ENCODE results near the gene PLAAT4.
A peak's percentile ranks its signal among the peaks of the same experiment; 100 is the strongest.
"Not testable (repeated sequence)": the region's sequence is repeated elsewhere in the genome, so short reads cannot be mapped to it uniquely, and the experiment has no call there.

PLAAT4 gene

DNA sequence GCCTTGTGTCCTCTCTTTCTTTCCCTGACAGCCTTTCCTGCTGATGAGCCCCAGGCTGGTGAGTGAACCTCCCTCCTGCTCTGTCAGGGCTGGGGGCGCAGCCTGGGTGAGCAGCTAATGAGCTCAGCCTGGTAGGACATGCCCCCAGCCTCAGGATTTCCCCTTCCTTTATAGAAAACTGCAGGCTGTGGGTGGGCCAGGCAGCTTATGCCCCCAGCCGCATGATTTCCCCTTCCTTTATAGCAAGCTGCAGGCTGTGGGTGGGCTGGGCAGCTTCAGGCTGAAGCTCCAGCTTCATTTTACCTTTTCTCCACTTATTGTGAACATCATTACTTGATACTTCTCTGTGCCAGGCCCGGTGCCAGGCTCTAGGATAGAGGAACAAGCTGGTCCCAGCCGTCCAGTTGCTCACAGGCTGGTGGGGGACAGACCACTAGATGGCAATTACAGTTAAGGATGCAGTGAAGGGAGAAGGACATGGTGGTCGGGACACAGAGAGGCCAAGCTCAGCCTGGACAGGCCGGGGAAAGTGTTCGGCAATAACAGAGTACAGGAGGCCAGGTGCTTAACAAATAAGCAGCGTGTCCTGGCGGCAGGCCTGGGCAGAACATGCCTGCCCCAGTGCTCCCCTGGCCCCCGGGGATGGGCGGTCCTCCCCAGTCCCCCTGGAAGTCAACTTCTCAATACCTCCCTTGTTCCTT, 25.4 kb upstream of the PLAAT4 start:
- no peak for DNase-seq

DNA sequence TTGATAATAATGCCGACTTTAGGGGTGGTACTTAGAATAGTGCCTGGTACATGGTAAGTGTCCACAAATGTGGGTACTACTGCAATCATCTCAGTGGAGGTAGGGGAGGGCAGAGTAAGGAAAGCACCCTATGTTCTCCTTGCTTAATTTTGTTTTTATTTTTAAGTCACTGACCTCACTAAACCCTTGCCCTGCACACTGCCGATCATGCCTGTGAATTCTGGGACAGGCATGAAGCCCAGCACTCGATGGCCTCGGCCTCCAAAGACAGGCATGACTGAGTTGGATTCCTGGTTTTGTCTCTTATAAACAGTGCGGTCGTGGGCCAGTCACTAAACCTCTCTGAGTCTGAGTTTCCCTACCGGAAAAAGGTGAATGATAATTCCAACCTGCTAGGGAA, 23.8 kb upstream of the PLAAT4 start:
- DNase-seq, result no peak

DNA sequence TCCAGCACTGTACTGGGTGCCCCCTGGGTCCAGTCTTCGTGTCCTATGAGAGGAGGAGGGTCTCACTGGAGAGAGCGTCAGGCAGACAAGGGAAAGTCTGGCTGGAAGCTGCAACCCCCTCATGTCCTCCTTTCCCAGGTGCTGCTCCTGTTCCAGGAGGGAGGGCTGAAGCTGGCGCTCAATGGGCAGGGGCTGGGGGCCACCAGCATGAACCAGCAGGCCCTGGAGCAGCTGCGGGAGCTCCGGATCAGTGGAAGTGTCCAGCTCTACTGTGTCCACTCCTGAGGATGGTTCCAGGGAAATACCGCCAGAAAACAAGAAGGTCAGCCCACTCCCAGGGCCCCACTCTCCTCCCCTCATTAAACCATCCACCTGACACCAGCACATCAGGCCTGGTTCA, 20.5 kb upstream of the PLAAT4 start:
- DNase-seq, result no peak

DNA sequence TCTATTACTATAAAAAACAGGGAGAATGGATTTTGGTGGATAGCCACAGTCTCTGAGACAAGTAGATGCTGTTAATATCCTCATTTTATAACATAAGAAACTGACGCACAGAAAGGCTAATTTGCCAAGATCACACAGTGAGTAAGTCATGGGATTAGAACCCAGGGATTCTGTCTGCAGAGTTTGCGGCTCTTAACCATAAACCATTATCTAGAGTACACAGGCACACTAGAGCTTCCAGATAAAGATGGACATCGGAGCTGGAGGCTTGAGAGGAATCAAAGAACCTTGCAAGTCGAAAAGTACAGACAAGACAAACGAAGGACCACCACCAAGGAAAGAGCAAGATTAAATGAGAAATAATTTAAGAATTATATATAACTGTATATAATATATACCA, 19.5 kb upstream of the PLAAT4 start:
- no peak for DNase-seq

DNA sequence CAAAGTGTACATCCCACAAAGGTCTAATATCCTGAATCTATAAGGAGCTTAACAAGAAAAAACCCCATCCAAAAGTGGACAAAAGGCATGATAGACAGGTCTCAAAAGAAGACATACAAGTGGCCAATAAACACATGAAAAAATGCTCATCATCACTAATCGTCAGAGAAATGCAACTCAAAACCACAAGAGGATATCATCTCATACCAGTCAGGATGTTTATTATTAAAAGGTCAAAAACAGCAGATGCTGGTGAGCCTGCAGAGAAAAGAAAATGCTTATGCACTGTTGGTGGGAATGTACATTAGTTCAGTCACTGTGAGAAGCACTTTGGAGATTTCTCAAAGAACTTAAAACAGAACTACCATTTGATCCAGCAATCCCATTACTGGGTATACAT, 18.1 kb upstream of the PLAAT4 start:
- DNase-seq, result no peak

DNA sequence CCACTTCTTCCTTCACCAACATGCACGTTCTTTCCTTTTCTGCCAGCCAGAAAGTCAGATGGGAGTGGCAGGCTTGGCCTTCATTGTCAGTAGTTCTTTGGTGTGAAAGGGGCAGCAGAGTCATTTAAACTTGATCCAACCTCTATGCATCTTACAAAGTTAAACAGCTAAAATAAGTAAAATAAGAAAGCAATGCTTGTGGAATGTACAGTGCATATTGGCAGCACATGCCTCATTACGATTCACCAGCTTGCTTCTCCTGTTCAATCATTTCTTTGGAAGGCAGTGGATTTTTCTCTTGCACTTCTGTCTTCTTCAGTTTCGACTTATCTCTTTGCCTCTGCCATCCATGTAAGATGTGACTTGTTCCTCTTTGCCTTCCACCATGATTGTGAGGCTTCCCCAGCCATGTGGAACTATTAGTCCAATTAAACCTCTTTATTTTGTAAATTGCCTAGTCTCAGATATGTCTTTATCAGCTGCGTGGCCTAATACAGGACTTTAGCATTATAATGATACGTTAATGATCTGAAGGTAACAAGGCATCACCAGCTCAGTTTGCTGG, 15.9 kb upstream of the PLAAT4 start:
- no peak for DNase-seq

DNA sequence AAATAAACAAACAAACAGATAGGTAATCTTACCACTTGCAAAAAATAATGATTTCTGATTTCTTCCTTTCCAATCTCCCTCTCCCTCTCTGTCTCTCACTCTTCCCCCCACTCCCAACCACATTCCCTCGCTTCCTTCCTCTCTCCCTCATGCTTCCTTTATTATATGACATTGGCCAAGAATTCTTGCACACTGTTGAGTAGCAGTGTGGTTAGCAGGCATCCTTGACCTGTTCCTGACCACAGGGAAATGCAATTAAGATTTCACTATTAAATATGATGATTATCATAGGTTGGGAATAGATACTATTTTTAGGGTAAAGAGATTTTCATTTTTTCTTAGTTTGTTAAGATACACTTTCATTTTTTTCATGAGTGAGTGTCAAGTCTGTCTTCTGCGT, 14.7 kb upstream of the PLAAT4 start:
- no peak for DNase-seq

DNA sequence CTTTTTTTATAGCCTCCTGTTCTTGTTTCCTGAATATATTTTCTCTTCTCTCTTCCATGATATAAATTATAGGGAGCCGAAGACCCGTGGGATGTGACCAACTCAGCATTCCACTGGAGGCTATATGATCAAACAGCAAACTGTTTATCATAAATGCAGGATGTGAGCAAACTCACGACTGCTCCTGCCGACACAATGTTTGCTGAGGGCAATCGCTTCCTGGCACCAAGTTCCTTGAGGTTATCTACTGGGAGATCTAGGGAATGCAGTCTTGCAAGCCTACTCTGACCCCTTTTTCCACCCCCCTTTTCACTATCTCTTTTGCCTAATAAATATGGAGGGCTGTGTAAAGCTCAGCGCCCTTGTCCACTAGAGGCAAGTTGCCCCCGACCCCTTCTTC, 13.5 kb upstream of the PLAAT4 start:
- no peak for DNase-seq

DNA sequence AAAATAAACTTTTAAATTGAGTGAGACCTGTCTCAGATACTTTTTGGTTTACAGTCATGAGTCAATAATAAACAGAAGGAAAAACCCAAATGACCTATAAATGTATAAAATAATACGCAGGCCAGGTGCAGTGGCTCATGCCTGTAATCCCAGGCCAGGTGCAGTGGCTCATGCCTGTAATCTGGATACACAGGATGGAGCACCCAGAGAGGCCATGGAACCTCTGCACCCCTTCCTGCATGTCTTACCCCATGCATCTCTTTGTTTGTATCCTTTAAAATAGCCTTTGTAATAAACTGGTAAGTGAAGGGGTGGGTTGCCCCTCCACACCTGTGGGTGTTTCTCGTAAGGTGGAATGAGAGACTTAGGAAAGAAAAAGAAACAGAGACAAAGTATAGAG, 8.9 kb upstream of the PLAAT4 start:
- no peak for DNase-seq

DNA sequence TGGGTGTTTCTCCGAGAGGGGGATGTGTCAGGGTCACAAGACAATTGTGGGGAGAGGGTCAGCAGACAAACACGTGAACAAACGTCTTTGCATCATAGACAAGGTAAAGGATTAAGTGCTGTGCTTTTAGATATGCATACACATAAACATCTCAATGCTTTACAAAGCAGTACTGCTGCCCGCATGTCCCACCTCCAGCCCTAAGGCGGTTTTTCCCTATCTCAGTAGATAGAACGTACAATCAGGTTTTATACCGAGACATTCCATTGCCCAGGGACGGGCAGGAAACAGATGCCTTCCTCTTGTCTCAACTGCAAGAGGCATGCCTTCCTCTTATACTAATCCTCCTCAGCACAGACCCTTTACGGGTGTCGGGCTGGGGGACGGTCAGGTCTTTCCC, 8.5 kb upstream of the PLAAT4 start:
- not testable (repeated sequence) for DNase-seq

DNA sequence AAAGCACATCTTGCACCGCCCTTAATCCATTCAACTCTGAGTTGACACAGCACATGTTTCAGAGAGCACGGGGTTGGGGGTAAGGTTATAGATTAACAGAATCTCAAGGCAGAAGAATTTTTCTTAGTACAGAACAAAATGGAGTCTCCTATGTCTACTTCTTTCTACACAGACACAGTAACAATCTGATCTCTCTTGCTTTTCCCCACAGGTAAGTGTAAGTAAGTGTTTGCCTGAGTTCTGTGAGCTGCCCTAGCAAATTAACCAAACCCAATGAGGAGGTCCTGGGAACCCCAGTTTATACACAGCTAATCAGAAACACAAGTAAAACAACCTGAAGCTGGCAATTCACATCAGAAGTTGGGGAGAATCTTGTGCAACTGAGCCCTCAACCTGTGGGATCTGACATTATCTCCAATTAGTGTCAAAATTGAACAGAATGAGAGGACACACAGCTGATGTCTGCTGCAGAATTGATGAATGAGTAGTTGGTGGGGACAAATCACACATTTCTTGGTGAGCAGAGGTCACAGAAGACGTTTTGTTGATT, 7.8 kb upstream of the PLAAT4 start:
- not testable (repeated sequence) for DNase-seq

DNA sequence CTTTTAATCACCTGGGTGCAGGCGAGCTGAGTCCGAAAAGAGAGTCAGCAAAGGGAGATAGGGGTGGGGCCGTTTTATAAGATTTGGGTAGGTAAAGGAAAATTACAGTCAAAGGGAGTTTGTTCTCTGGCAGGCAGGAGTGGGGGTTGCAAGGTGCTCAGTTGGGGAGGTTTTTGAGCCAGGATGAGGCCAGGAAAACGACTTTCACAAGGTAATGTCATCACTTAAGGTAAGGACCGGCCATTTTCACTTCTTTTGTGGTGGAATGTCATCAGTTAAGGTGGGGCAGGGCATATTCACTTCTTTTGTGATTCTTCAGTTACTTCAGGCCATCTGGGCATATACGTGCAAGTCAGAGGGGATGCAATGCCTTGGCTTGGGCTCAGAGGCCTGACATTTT, 7.2 kb upstream of the PLAAT4 start:
- not testable (repeated sequence) for DNase-seq

DNA sequence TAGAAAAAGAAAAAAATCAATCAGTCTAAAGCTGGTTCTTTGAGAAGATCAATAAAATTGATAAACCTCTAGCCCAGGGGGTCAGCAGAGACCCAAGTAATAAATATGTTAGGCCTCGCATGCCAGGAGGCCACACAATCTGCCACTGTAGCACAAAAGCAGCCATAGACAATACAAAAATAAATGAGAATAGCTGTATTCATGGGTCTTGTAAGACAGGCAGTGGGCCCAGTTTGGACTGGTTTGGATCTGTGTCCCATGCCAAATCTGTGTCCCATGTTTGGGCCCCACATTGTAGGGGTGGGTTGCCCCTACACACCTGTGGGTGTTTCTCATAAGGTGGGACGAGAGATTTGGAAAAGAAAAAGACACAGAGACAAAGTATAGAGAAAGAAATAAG, 6.6 kb upstream of the PLAAT4 start:
- no peak for DNase-seq

DNA sequence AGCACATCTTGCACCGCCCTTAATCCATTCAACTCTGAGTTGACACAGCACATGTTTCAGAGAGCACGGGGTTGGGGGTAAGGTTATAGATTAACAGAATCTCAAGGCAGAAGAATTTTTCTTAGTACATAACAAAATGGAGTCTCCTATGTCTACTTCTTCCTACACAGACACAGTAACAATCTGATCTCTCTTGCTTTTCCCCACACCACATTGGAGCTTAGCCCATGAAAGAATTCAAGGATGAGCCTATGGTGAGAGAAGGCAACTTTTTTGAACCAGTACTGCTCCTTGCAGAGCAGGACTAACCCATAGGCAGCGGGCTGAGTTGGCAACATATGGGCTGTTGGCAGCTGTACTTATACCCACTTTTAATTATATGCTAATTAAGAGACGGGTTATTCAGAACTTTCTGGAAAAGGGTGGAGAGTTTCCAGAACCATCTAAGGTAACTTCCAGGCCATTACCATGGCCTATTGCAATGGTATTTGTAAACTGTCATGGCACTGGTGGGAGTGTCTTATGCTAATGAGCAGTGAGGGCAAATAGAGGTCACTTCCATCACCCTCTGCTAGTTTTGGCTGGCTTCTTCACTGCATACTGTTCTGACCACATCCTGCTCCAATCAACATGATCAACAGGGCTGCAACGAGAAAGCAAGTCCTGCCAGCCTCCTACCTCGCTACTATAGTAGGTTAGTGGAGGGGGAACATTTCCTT, 5.4 kb upstream of the PLAAT4 start:
- not testable (repeated sequence) for DNase-seq

DNA sequence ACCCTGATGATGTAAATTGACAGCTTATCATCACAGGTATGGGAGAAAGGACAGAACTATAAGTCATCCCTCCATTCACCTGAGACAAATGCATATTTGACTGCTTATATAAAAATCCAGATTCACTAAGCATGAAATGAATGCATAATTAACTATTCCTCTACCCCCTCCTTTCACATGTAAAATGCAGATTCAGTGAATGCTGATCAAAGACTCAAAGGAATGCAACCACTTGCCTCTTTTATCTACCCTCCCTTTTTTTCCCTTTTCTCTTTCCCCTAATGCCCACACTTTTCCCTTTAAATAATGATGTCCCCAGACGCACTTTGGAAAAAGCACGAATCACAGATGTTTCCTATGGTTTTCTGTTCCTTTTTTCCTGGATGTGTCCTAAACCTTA, 4.5 kb upstream of the PLAAT4 start:
- no peak for DNase-seq

DNA sequence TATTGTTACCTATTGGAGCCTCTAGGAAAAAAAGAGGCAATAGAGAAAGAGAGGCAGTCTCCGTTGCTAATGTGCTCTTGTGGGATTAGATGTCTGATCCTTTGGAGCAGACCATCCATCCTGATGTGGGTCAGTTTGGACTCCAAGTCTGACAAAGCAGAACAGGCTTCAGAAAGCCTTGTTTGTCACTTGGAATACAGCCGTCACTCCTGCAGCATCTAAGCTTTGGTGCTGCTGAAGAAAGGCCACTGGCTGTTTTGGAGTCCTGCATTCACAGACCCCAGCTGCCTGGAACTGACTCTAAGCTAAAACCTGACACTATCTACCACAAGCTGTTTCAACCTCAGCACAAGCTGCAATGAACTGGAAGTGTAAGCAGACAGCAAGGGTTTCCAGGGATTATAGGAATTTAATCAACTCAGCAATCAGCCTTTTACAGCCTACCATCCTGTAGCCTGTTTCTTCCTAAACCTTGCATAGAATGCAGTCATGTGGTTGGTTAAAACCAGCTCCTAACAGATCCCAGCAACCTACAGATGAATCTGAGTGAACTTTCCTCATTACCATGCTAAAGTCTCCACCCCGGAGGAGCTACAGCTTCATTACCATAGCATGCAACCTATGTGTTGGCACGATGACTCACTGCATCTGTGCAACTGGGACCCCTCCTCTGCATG, 3.7 kb upstream of the PLAAT4 start:
- peak; percentile 52 for DNase-seq

DNA sequence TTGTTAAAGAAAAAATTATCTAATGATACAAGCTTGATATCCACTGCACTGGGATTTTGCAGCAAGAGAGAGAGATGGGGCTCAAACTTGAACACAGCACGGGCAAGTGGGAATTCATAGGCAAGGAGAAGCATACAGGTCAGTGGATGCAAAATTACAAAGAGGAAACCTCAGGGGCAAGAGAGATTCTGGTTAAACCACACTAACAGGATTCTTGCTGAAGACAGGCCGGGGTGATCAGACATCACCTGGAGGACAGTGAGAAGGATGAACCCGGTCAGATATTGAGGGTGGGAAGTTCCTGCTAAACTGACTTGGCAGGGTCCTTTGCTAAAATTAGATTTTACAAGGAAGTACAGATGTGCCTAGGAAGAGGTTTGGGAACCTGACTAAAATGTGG, 2.5 kb upstream of the PLAAT4 start:
- DNase-seq, result no peak

DNA sequence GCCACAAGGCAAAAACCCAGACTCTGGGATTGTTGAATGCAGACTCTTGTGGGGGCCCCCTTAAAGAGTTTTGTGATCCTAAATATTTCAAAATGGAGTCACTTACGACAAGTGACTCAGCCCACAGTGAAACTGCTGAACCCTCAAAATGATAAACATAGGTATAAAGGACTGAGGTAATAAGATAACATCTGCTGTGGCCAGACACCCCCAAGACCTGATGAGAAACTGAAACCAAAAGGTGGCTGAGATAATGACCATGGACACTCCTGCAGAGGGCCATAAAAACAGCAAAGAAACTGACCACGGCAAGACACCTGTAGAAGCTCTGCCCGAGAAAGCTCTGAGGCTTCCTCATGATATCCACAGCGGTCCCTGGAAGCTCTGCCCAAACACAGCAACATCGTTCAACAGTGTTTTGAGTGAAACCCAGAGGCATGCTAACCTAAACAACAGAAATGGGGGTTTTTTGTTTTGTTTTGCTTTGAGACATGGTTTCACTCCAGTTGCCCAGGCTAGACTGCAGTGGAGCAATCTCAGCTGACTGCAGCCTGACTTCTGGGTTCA, 1.6 kb upstream of the PLAAT4 start:
- DNase-seq, result no peak

DNA sequence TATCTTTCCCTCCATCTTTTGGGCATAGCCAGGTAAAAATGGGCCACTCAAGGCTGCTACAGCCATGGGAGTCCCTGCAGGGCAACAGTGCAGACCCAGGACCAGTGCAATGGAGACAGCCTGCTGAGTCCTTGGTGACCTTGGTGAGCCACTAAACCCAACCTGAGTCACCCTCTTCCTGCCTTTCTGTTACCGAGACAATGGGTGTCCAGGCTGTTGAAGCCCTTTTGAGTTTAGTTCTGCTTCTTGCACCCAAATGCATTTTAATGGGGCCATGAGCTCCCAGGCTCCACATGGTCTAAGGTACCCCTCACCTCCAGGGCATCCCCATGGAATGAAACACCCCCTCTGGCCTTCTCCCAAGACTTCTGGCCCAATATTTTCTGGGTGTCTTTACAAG, 874 bp upstream of the PLAAT4 start:
- DNase-seq, result no peak

DNA sequence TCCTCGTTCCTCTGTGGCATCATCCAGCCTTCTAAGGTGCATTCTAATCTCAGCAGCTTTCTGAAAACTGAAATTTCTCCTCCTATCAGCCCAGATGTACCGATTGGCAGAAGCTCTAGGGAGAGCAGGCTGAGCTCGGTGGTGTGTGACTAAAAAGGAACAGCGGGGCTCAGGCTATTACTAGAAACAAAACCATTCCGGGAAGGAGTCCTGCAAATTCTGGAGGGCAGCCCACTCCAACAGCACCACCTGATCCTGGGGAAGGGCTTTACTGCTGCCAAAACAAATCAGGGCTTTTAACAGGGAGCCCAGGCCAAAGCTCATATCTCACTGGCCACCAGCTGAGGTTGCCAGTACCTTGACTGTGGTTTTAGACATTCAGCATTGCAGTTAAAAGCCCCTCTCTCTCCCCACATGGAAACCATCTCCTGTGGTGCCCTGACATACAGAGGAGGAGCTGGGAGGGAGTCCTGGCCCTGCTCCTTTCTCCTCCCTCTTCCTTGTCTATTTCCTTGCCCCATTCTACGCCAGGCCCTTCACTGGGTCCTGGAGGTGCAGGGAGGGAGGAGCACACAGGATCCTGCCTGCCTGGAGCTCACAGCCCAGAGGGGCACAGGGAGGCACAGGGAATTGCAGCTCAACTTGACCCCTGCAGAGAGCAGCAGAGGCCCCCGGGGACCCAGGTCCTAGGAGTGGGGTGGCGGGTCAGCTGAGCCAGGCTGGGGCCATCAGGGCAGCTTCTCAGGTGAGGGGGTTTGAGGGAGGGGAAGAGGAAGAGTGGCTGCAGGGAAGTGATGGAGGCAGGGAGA, 889 bp downstream of the PLAAT4 start:
- DNase-seq, result no peak

DNA sequence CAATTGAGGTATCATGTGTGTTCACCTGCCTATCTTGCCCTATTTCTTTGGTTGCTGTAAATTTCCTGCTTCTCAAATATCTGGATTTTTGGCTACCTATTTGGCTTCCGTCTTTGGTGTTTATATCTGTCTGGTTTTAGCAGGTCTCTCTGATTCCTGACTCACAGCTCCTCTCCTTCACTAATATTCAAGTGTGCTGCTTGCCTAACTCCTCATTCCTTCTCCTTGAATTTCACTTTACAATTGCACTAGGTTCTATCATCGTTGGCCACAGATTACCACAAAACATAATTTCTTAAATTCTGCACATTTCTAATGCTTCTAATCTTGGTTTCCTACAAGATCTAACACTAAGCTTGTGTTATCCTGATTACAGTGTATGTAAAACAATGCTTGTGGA, 5.9 kb downstream of the PLAAT4 start:
- DNase-seq, result not testable (repeated sequence)

DNA sequence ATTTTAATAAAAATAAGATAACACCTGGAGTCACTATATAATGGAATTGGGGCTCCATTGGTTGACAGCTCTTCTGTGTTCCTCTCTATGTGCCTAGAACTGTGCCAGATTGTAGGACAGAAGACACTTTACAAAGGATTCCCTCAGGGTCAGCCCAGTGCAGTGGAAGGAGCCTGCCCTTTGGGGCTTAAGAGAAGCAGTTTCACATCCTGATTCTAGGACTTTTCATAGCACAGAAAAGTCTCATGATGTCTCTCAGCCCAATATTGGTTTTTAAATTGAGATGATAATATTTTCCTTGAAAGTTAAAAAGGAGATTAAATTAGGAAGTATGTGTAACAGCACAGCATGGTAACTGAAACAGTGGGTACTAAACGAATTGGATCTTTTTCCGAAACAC, 7.1 kb downstream of the PLAAT4 start:
- no peak for DNase-seq

Data from NCI-H82 (cell line).